IPS-18c (cell line): Measurements from ENCODE around the gene HBEGF.

ENCODE experiments used
- H3K4me3 ChIP-seq: 2 replicates; pipeline ENCODE4 v1.7.0; 2013; ENCODE audit warnings: low read depth, mild to moderate bottlenecking, low read length, moderate library complexity; ENCODE audit not compliant: insufficient read depth
- H3K9me3 ChIP-seq: one replicate; pipeline ENCODE4 v1.6.1; 2013; ENCODE audit warnings: mild to moderate bottlenecking, low read length, moderate library complexity; ENCODE audit not compliant: control insufficient read depth, insufficient read depth

Gene HBEGF

DNA sequence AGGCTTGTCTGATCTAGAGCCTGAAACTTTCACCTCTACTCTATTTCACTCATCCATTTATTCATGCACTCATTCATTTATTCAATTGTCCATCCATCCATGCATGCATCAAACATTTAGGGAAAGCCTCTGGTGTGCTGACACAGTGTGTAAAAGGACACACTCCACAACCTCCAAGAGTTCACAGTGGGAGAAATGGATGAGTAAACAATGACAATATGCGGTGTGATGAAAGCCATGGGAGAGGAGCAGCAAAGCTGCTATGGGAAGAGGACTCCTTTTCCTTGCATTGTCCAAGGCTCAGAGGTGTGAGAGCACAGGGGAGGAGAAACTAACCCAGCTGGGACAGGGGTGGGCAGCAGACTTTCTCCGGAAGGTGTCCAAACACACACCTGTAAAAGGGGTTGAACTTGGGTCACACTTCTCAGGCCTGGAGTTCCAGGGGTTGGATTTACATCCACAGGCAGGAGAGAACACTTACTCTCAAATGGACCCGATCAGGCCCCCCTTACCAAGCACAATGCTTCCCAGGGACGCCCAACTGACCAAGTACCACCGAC lies 22.3 kb downstream of the HBEGF start:
- no peak overlapping the region for H3K4me3 ChIP-seq
- no peaks in the 10 kb centered on the region for H3K9me3 ChIP-seq

DNA sequence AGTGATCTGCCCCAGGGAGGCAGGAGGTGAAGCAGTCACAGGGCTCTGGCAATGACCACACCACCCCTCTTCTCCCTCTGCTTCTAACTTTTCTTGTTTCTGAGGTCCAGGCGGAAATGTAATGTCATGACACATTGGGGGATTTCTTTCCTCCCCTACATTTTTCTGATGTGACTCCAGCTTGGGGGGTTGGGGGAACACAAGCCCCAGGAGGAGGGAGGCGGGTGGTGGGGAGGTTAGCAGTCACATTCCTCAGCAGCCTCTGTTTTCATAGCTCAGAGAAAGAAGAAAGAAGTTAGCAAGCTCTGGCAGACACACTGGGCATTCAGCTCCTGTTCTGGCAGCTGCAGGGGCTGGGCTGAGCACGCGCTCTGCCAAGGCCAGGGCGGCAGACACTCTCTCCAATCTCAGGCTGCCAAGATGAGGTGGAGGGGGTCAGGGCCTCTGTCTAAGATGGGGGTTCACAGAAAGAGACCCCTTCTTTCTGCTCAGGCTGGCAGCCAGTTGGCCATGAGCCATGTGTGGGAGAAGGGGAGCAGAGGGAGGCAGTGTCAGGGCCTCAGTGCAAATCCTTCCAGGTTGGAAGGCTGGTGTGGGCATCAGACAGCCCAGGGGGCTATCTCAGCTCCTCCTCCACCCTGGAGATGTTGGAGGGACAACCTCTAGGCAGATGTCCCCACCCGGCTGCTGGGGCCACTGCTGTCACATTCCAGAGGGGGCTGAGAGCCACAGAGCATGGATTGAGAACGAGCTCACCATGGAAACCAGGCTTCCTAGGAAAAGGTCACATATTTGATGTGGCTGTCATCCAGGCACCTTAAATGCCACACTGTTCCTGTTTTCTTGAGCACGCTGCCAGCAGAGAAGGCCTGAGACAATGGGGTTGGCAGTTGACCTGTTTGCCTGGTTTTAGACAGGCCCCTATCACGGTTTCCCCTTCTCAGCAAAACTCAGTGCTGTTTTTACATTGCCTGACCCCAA lies 23.4 kb downstream of the HBEGF start:
- Histone ChIP-seq H3K4me3 (no peak overlapping the region), H3K9me3 (no peaks in the 10 kb centered on the region)

DNA sequence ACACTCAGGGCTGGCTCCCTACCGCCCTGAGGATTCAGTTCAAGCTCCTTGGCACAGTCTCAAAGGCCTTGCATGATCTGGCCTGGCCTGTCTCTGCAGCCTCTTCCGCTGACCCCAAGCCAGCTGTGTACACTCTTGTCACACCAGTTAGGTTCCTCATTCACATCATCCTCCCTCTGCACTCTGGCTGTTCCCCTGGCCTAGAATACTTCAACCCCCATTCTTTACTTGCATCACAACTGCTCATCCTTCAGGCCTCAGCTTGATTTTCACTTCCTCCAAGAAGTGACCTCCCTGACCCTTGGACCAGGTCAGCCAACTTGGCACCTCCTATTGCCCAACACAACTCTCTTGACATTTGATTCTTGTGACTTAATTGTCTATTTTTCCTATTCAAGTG lies 24.6 kb downstream of the HBEGF start:
- no peaks in the 10 kb centered on the region for H3K9me3 ChIP-seq
- H3K4me3 ChIP-seq: no peak overlapping the region

DNA sequence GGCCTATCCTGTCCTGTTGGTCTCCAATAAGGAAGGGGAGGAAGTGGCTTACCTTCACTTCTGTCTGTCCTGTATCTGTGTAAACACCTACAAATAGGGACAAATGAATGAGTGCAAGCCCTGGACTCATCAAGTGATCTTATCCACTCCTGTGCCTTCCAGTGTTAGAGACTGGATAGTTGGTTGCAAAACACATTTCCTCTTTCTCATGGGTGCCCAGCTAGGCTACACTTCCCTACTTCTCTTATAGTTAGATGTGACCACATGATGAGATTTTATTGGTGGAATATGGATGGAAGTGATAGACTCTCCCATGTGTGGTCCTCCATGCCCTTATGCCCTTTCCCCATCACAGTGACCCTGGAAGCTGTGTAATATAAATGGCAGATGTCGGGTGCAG lies 26.6 kb downstream of the HBEGF start:
- no peaks in the 10 kb centered on the region for H3K9me3 ChIP-seq
- H3K4me3 ChIP-seq: no peak overlapping the region

DNA sequence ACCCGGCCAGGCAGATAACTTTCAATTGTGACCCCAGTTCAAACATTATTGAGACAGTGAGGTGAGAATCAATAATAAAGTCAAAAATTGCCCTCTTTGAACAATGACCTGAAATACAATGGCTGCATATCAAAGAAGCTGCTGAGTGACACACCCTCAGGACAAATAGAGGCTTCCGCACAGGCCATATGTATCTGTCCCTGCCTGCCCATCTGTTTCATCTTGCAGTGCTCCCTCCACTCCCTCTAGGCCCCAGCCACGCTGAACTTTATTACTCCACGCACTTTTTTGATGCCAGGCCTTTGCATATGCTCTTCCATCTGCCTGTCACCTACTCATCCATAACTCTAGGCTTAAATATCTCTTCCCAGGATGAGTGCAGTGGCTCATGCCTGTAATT lies 27.6 kb downstream of the HBEGF start:
- no peak overlapping the region for H3K4me3 ChIP-seq
- no peaks in the 10 kb centered on the region for H3K9me3 ChIP-seq

DNA sequence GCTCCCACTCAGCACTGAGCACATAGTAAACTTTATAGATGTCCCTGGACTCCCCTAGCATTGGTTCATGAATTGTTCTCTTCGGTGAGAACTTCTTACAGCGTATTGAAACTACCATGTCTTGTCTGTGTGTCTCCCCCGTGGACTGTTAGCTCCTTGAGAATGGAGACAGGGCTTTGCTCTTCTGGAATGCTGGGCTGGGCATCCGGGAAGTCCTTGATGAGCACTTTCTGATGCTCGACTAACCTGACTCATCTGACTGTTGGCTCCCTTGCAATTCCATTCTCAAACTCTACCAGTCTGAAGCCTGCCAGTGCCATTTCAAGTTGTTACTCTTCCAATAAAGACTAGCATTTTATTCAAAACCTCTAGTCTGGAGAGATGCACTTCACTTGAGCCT lies 28.5 kb downstream of the HBEGF start:
- Histone ChIP-seq H3K4me3 (no peak overlapping the region), H3K9me3 (no peaks in the 10 kb centered on the region)

DNA sequence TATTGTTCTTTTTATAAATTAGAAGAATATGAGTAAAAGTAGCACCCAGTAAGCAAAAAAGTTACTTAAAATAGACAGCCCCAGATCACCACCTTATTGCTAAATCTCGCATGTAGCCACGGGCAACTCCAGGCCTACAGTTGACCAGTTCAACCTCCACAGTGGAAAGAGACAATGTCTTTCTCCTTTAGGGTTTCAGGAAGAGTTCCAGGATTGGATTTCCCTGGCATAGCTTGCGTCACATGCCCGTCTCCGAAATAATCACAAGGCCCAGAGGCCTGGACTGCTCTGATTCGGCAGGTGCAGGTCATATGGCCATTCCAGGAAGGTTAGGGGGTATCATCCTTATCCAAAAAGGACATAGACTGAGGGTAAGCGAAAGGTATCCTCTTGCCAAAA lies 33.6 kb downstream of the HBEGF start:
- Histone ChIP-seq H3K9me3 (no peaks in the 10 kb centered on the region), H3K4me3 (no peak overlapping the region)

DNA sequence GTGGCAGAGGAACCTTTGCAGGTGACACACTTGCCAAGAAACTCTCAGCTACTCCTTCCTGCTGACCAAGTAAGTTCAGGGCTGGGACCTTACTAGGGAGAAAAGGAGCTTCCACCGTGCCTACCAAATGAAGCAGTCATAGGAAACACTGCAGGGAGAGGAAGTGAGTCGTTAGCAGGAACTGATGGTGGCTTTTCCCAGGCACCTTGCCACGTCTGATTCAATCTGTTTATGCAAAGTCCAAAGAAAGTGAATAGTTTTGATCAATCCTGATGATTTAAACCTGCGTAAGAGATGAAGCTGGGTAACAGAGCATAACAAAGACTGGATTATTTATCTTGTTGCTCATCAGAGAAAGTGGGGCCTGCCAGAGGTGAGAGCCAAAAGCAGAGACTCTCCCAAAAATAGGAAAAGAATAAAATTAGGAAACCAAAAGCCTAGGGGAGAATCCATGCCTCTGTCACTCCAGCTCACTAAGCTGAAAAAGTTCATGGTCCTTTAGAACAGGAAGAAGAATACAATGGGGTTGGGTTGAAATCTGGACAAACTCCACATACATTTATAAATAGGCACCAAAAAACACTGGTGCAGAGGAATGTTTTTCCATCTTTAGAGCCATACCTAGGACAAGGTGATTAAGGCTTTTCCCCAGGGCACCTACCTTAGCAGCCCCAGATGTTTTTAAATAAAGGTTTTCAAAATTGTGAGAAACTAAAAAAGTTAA lies 34.2 kb downstream of the HBEGF start:
- H3K9me3 ChIP-seq: no peaks in the 10 kb centered on the region
- no peak overlapping the region for H3K4me3 ChIP-seq

DNA sequence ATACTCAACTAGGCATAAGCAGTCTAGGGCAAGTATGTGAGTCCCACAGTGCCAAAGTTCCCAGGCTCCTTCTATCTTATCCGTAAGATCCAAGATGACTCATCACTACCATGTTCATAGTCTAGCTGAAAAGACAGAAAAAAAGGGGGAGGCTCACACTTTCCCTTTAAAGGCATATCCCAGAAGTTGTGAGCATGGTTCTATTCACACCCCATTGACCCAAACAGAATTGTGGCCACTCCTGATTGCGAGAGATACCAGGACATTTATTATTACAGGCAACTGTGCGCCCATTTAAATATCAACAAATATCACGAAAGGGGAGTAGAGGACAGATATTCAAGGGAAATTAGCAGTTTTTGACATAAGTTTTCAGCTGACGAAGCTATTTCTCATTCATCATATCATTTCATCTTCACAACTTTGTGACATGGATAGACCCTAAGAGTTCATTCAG lies 35.4 kb downstream of the HBEGF start:
- no peak overlapping the region for H3K4me3 ChIP-seq

DNA sequence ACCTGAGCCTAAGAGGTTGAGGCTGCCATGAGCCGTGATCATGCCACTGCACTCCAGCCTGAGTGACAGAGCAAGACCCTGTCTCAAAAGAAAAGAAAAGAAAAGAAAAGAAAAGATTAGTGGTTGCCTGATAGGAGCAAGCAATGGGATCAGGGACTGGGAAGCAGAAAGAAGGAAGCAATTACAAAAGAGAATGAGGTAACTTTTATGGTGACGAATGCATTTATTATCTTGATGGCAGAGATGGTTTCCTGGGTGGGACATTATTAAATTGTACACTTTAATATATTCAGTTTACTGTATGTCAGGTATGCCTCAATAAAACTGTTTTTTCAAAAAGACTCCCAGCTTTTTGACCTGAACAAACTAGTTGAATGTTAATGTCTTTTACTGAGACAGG lies 36.0 kb downstream of the HBEGF start:
- Histone ChIP-seq H3K4me3 (no peak overlapping the region), H3K9me3 (no peaks in the 10 kb centered on the region)

More for the DNA sequence above, 35.4 kb downstream of the HBEGF start:
- no peaks in the 10 kb centered on the region for H3K9me3 ChIP-seq

DNA sequence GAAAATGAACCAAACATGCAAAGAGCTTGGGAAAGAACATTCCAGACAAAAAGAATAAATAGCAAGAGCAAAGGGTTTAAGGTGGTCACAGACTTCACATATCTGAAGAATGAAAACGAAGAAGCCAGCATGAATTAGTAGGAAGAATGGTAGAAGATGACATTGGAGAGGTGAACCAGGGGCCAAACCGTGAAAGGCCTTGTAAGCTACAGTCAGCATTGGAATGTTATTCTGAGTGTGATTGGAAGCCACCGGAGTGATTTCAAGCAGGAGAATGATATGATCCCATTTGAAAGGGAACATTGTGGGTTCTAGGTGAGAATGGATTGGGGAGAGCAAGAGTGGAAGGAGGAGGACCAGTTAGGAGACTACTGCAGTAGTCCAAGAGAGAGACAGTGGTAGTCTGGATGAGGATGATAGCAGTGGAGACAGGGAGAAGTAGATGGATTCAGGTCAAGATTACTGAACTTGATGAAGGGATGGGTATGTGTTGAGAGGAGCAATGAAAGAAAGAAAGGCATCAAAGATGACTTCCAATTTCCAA lies 36.6 kb downstream of the HBEGF start:
- Histone ChIP-seq H3K4me3 (no peak overlapping the region), H3K9me3 (no peaks in the 10 kb centered on the region)

DNA sequence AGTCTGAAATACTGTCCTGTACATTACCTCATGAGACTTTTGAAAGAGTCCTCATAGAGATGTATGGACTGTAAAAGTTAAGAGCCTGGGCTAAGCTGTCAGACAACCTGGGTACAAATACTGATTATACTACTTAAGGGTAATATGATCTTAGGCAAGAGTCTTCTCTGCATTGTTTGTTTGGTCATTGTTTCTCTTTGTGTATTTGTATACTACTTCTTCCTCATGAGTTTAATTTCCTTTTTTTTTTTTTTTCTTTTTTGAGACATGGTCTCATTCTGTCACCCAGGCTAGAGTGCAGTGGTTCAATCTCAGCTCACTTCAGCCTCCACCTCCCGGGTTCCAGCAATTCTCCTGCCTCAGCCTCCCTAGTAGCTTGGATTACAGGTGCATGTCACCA lies 40.9 kb downstream of the HBEGF start:
- Histone ChIP-seq H3K9me3 (no peaks in the 10 kb centered on the region), H3K4me3 (no peak overlapping the region)

DNA sequence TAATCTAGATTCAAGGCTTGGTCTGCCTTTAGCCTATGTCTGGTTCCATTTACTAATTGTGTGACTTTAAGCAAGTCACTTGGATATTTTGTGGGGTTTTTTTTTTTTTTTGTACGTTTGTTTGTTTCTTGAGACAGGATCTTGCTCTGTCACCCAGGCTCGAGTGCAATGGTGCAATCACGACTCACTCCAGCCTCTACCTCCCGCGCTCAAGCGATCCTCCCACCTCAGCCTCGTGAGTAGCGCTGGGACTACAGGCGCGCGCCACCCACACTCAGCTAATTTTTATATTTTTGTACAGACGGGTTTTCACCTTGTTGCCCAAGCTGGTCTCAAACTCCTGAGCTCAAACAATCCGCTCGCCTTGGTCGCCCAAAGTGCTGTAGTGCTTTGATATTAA lies 42.4 kb downstream of the HBEGF start:
- Histone ChIP-seq H3K9me3 (no peaks in the 10 kb centered on the region), H3K4me3 (no peak overlapping the region)

DNA sequence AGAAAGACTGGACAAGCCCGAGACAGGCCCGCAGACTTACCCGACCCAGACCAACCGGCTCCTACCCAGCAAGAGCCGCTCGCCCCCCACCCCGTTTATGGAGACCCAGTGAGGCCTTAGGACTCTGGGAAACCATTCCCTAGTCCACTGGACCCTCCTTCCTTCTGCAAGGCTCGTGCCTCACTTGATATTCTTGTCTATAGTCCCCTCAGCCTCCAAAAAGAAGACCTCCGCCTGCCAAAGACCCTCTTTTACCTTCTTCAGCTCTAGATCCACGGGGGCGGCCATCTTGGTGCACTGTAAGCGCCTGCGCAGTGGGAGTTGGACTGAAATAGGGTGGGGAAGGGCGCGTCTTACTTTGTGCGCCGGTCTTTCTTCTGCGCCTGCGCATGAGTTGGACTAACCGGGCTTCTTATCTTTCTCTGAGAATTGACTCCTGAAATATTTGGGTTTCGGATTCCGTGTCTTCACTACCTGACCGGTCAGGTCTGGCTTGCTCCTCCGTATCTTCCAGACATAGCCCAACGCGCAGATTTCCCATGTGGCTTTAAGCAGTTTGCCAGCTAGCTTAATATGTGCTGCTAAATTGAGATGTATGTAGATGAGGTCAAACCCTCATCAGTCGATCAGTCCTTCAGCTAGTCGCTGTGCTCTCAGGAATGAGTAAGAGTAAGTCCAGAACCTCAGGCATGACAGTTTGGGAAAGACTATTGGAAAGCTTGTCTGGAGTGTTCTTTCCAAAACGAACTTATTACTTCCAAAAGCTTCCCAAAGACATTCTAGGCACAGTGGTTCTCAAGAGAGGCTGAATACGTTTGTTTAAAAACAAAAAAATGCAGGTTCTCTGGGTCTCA lies 43.4 kb downstream of the HBEGF start, which contains the start of gene PFDN1:
Gene PFDN1 (minus strand): TSS at position 316 of the 854 bp plus-strand sequence. CDS start 28 bp downstream, at position 288.
- Histone ChIP-seq H3K4me3 (peak within 1 kb of the TSS; percentile 96), H3K9me3 (no peaks in the 10 kb centered on the region)

DNA sequence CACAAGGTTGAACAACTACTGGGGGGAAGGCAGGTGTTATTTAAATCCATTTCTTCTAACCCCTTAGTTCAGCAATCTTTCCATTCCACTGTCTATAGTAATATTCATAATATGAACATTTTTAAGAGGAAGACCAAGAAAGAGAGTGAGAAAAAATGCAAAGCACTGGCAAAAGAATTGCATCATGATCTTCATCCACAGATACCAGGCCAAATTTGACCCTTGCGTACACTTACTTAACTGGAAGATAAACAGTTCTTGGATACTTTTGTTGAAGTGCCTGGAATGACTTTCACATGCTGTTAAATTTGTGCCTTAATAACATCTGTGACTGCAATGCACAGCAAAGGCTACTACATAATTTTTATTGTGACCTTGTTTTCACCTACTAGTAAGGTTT lies 45.3 kb downstream of the HBEGF start:
- no peak overlapping the region for H3K4me3 ChIP-seq
- no peaks in the 10 kb centered on the region for H3K9me3 ChIP-seq

DNA sequence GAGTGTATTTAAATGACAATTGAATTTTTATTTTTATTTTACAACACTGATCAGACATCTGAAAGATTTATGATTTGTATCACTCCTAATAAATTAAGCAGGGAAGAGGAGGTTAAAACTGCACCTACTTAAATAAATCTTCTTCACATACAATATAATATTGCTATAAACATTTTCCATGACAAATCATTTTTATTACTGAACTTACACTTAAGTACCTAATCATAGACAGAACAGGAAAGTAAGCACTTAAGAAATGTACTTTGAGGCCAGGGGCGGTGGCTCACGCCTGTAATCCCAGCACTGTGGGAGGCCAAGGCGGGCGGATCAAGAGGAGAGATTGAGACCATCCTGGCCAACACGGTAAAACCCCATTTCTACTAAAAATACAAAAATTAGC lies 47.3 kb downstream of the HBEGF start:
- H3K4me3 ChIP-seq: no peak overlapping the region
- H3K9me3 ChIP-seq: no peaks in the 10 kb centered on the region

DNA sequence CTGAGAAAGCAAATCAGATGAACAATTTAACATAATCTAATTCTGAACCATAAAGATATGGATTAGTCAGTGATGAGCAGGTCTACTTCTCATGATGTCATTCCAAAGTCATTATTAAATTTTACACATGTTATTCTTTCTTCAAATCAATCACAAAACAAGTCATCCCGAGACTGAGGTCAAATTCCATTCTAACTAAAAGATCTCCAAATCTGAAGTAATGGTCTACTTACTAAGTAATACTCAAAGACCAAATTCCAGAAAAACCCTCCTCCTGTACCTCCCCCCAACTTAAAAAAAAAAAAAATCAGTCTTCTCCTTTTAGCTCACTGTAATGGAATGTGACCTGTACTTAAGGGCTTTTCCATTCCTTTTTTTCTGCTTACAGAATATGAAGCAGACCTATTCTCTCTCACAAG lies 48.2 kb downstream of the HBEGF start:
- no peaks in the 10 kb centered on the region for H3K9me3 ChIP-seq
- H3K4me3 ChIP-seq: no peak overlapping the region
